ENCODE measurements around the gene DPP7. TPM values are rescaled to one million over a fixed set of nuclear protein-coding genes. Genes with fewer than 3 reads are reported as not detected.

Gene DPP7
- total RNA-seq, 1 experiment from 2014 or later, result 43.8 TPM

DNA sequence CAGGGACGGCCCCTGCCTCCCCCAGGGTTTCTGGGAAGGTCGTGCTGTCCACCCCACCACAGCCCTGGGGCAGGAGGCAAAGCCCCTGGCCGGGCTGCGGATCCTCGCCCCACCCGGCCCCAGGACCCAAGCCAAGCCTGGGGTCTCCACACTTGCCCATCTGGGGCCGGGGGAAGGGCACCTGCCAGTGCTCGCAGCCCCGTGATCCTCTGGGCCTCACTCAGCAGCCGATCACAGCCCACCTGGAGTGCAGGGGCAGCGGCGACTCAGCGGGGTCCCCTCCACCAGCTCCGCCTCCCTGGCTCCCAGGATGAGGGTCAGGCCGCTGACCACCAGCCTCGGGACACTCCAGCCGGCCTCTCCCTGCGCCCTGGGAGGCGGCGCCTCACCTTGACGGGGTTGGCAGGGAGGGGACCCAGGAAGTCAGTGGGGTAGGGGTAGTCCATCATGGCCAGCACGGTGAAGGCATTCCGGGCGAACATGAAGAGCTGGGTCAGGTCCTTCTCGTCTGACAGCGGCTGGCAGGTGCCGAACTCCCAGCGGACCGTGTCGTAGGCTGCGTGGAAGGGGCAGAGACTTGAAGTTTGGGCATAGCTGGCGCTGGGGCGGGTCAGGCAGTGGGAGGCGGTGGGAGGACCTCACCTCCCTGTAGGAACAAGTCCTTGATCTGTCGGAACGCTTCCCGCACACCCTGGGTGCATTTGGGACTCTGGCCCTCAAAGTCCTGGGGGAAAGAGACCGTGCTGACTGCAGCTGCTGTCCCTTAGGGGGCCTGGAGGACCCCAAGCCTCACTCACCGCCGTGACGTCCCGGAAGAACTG lies 1.8 kb downstream of the DPP7 start:
- DNase-seq (ENCODE audit: low read depth), result no peak

DNA sequence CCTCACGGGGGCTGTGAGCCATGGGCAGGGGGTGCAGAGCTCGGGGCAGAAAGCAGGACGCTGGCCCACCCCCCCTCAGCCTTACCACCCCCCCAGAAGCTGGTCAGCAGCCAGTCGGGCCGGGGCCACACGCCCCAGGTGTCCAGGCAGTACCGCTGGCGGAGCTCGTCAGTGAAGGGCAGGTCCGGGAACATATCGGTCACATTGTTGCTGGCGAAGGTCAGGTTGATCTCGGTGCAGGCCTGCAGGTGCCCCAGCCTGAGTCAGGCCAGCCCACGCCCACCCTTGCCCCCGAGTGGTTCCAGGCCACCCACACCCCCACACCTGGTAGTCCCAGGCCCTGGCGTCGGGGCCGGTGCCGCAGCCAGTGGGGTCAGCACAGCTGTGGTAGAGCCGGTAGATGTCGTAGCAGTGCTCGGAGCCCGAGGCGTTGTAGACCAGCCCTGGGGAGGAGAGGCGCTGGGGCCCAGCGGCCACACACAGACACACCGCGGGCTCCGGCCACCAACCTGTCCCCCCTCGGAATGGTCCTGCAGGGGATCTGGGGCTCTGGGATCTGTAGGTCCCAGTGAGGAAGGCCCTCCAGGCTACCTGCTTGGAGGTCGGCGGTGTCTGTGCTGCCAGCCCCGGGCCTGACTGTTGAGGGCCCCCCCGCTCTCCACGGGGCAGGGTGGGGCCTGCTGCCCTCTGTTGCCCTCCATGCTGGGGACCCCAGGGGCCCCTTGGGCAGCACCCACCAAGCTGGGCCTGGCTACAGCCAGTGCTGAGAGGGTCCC lies 2.6 kb downstream of the DPP7 start:
- no peak for DNase-seq (ENCODE audit: low read depth)

GRCh38 chr9:137110911-137111787 lies 3.4 kb downstream of the DPP7 start:
- no peak for DNase-seq (ENCODE audit: low read depth)

- DNase-seq (ENCODE audit: low read depth), result no peak
Observed at GRCh38 chr9:137110147-137110910, 4.2 kb downstream of the DPP7 start.

DNA sequence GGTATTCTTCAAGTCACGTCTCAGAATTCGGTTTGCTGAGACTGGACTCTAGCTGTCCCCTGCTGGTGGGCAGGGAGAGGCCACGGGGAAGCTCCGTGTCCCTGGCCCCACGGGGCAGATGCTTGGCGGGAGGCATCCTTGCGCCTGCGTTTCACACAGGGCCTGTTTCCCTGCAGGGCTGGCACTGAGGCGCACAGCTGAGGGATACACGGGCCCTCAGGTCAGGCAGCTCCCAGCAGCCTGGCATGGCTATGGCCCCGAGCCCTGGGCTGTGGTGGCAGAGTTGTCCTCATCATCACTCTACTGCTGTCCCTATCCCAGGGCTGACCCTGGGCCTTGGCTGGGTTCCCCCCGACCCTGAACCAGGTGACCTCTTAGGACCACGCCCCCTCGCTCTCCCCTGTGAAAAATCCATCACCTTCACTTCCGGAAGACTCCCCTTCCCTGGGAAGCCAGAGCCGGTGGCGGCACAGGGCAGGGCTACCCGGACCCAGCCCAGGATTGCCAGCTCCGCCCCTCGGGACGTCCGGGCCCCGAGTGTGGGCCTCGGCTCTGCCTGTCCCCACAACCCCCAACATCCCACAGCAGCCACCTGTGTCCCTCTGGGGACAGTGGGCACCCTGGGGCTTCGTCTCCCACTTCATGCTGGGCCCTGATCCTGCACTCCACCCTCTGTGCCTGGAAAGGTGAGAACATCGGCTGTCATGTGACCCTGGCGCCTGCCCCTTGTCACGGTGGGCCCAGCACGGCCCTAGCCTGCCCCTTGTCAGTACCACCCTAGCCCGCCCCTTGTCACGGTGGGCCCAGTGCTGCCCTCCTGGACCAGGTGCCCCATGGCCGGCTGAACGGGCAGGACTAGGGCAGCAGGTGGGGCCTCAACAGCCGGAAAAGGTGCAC lies 5.0 kb downstream of the DPP7 start:
- DNase-seq (ENCODE audit: low read depth), result no peak

- DNase-seq (ENCODE audit: low read depth), result no peak
Observed at GRCh38 chr9:137108608-137109249, 5.8 kb downstream of the DPP7 start.

DNA sequence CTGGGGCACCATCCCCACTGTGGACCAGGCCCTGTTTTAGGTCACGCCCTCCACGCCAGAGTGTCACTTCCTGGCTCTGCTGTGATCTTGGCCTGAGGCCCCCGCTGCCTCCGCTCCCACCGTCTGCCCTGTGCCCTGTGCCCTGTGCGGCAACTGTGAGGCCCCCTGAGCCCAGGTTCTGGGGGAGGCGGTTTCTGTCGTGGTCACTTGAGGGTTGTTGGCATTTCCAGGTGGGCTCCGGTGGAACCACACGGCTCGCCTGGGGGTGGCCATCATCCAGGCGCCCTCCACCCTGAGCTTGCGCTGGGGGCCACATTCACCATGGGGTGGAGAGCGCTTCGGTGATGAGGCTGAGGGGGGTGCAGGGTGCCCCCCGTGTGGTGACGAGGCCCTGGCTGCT lies 6.6 kb downstream of the DPP7 start:
- DNase-seq (ENCODE audit: low read depth), result no peak

- DNase-seq (ENCODE audit: low read depth), result no peak
Observed at GRCh38 chr9:137107312-137107921, 7.1 kb downstream of the DPP7 start.

GRCh38 chr9:137106662-137107250 lies 7.8 kb downstream of the DPP7 start:
- no peak for DNase-seq (ENCODE audit: low read depth)

DNA sequence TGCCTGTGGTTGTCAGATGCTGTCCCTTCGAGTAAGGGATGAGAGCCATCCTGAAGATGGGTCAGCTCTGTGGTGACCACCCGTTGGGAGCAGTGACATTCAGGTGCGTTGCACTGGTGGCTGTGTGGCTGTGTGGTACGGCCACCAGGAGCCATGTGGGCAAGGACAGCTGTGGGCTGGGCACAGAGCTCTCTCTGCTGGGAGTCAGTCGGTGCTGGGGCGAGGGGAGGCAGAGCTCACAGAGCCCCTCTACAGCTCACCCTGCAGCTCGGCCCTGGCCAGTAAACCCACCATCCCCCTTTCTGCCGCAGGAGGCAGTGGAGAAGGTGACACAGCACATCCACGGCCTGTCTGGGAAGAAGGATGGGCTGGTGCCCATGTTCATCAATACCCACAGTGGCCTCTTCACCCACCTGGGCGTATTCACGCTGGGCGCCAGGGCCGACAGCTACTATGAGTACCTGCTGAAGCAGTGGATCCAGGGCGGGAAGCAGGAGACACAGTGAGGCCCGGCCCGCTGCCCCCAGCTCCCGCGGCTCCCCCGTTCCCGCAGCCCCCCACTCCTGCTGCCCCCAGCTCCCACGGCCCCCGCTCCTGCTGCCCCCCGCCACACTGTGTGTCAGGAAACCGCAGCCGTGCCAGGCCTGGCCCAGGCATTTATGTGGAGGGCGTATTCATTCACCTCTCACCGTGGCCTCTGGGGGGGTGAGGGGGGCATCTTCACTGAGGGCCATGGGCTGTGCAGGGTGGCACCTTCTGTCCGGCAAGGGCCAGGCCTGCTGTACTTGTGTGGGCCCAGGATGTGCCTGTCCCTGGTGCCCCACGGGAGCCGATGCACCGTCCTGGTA lies 8.5 kb downstream of the DPP7 start:
- no peak for DNase-seq (ENCODE audit: low read depth)

DNA sequence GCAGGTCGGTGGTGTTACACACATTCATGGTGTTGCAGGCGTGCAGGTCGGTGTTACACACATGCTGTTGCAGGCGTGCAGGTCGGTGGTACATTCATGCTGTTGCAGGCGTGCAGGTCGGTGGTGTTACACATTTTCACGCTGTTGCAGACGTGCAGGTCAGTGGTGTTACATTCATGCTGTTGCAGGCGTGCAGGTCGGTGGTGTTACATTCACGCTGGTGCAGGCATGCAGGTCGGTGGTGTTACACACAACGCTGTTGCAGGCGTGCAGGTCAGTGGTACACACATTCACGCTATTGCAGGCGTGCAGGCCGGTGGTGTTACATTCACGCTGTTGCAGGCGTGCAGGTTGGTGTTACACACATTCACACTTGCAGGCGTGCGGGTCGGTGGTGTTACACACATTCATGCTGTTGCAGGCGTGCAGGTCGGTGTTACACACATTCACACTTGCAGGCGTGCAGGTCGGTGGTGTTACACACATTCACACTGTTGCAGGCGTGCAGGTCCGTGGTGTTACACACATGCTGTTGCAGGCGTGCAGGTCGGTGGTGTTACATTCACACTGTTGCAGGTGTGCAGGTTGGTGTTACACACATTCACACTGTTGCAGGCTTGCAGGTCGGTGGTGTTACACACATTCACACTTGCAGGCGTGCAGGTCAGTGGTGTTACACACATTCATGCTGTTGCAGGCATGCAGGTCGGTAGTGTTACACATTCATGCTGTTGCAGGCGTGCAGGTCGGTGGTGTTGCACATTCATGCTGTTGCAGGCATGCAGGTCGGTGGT lies 11.1 kb downstream of the DPP7 start:
- no peak for DNase-seq (ENCODE audit: low read depth)

DNA sequence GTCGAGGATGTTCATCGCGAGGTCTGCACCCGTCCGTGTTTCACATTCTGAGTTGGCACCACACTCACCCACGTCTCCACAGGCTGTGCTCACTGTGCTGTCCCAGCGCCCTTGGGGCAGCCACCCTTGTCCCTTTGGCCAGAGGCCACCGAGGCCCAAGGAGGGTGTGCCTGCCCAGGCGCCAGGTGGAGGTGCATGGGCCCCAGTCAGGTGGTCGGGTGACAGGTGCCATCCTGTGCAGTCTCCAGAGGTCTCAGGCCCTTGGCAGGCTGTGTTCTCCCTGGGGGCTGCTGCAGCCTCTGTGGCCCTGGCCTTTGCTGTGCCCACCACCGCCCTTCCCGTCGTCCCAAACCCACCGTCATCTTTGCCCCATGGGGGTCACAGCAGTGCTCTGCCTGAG lies 15.3 kb downstream of the DPP7 start:
- no peak for DNase-seq (ENCODE audit: low read depth)

- DNase-seq (ENCODE audit: low read depth), result no peak
Observed at GRCh38 chr9:137097761-137098462, 16.6 kb downstream of the DPP7 start.

DNA sequence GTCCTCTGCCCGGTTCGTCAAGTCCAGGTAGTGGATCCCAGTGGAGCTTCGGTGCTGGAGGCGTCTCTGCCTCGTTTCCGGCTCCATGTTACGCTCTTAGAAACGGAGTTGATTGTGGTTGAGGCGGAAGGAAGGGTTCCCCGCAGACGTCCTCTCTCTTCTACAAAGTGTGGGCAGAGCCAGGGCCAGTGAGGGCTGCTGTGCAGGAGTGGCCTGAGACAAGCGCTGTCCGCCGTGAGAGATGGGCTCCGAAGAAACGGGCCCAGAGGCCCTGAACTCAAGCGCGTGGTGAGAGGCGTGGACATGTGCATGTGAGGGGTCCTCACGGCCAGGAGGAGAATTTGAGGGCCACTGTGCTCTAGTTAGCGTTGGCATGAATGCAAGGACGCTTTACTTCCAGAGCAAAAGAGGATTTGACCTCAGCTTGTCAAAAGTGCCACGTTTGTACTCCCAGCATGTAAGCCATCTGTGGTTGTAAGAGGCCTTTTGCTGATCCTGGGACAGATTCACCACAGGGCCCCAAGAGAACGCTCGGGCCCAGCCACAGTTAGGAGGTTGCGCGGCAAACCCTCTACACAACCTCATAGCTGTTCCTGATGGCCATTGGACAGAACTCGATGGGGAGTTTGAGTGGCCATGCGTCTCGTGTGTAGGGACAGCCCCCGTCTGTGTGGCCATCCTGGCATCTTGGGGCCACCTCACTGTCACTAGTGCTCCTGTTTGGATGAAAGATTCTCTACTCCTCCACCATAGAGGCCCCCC lies 17.6 kb downstream of the DPP7 start:
- DNase-seq (ENCODE audit: low read depth), result no peak
